Measurements from ENCODE around the gene EIF4G2. TPM values are rescaled to one million over a fixed set of nuclear protein-coding genes. Genes with fewer than 3 reads are reported as not detected.

The EIF4G2 gene
- total RNA-seq, 1 donor from 2014 or later, result 1,184 TPM

DNA sequence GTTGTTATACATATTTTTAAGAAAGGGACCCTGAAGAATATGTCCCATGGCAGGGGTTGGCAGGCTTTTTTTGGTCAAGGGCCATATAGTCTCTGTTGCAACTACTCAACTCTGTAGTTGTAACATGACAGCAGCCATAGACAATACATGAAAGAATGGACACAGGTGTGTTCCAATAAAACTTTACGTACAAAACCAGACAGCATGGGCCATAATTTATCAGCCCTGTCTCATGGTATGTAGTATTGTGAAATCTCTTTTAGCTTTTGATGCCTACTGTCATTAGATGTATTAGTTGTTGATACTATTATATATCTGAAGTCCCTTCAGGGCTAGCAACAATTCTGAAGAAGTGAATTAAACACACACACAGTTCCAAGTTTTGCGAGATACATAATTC, 46.6 kb upstream of the EIF4G2 start:
- Mint-ChIP-seq H3K4me3 (ENCODE audit: unreplicated experiment) (no peak overlapping the region), H3K27ac (ENCODE audit: unreplicated experiment) (no peak overlapping the region), H3K36me3 (ENCODE audit: low read depth, unreplicated experiment) (peaks cover 18% of the 10 kb centered on the region), H3K27me3 (ENCODE audit: unreplicated experiment) (peaks cover 4% of the 10 kb centered on the region), H3K4me1 (ENCODE audit: unreplicated experiment) (peaks cover 33% of the 10 kb centered on the region), H3K9me3 (ENCODE audit: unreplicated experiment) (no peaks in the 10 kb centered on the region)
- DNase-seq (ENCODE audit: low spot score), result no peak
- TF ChIP-seq, protein P1, sequence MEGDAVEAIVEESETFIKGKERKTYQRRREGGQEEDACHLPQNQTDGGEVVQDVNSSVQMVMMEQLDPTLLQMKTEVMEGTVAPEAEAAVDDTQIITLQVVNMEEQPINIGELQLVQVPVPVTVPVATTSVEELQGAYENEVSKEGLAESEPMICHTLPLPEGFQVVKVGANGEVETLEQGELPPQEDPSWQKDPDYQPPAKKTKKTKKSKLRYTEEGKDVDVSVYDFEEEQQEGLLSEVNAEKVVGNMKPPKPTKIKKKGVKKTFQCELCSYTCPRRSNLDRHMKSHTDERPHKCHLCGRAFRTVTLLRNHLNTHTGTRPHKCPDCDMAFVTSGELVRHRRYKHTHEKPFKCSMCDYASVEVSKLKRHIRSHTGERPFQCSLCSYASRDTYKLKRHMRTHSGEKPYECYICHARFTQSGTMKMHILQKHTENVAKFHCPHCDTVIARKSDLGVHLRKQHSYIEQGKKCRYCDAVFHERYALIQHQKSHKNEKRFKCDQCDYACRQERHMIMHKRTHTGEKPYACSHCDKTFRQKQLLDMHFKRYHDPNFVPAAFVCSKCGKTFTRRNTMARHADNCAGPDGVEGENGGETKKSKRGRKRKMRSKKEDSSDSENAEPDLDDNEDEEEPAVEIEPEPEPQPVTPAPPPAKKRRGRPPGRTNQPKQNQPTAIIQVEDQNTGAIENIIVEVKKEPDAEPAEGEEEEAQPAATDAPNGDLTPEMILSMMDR (IDR thresholded peaks at IDR 0.05; ENCODE audit: unreplicated experiment), result no peak

DNA sequence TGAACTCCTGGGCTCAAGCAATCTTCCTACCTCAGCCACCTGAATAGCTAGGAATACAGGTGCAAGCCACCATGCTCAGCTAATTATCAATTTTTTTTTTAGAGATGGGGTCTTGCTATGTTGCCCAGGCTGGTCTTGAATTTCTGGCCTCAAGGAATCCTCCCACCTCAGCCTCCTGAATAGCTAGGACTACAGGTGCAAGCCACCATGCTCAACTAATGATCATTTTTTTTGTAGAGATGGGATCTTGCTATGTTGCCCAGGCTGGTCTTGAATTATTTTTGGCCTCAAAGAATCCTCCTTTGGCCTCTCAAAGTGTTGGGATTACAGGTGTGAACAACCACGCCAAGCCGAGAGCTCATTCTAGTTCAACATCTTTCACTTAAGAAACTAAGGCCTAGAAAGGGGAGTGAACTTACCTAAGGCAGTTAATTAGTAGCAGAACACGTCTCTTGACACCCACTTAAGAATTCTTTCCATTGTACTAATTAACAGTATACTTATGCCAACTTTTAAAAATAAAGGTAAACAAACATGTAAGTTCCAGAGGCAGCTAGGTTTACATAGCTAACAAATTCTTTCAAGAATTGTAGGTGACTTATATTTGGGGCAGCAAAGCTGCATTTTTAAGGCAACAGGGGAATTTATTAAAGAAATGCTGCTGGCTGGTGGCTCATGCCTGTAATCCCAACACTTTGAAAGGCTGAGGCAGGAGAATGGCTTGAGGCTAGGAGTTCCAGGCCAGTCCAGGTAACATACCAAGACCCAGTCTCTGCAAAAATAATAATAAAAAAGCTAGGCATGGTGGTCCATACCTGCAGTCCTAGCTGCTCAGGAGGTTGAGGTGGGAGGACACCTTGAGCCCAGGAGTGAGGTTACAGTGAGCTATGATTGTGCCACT, 39.5 kb upstream of the EIF4G2 start:
- H3K36me3 Mint-ChIP-seq (ENCODE audit: low read depth, unreplicated experiment), result peaks cover 6% of the 10 kb centered on the region
- H3K27ac Mint-ChIP-seq (ENCODE audit: unreplicated experiment), result no peak overlapping the region
- no peak for DNase-seq (ENCODE audit: low spot score)
- H3K4me1 Mint-ChIP-seq (ENCODE audit: unreplicated experiment), result peaks cover 6% of the 10 kb centered on the region
- TF ChIP-seq, protein P1 (IDR thresholded peaks at IDR 0.05; ENCODE audit: unreplicated experiment), result no peak
- no peaks in the 10 kb centered on the region for H3K27me3 Mint-ChIP-seq (ENCODE audit: unreplicated experiment)
- no peak overlapping the region for H3K4me3 Mint-ChIP-seq (ENCODE audit: unreplicated experiment)
- H3K9me3 Mint-ChIP-seq (ENCODE audit: unreplicated experiment), result no peaks in the 10 kb centered on the region

DNA sequence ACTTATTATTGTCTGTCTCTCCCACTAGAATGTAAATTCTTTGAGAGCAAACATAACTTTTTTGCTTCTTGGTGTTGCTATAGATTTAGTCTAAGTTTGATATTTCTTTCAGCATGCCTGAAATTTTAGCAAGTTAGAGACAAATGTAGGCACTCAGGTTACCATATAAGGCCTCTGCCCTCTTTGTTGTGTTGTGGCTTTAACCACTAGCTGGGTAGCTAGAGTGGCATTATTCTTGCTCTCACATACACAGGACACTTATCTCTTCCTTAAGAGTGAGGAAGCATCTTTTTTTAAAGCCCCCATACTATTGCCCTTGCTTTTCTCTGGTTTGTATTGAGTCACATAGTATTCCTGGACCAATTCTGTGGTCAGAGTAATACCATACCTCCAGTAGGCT, 37.9 kb upstream of the EIF4G2 start:
- Mint-ChIP-seq H3K9me3 (ENCODE audit: unreplicated experiment) (no peaks in the 10 kb centered on the region), H3K4me1 (ENCODE audit: unreplicated experiment) (no peaks in the 10 kb centered on the region), H3K27me3 (ENCODE audit: unreplicated experiment) (no peaks in the 10 kb centered on the region), H3K4me3 (ENCODE audit: unreplicated experiment) (no peak overlapping the region), H3K27ac (ENCODE audit: unreplicated experiment) (no peak overlapping the region), H3K36me3 (ENCODE audit: low read depth, unreplicated experiment) (no peaks in the 10 kb centered on the region)
- TF ChIP-seq, protein P1 (IDR thresholded peaks at IDR 0.05; ENCODE audit: unreplicated experiment), result no peak
- DNase-seq (ENCODE audit: low spot score), result no peak

DNA sequence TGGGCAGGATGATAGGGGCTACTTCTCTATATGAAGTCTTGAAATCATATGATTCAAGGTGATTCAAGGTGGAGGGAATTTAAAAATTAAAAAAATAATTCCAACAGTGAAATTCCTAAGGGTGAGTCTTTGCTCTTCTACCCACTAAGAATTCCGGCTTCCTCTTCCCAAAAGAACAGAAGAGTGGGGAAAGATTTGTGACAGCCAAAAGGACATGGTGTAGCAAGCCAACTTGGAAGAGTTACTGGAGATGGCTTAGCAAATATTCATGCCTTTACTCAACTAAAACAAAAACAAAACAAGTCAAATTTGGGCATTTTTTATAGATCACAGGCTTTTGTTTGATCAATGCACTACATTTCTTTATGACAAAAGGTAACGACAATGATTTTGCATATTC, 36.9 kb upstream of the EIF4G2 start:
- no peaks in the 10 kb centered on the region for H3K9me3 Mint-ChIP-seq (ENCODE audit: unreplicated experiment)
- H3K4me1 Mint-ChIP-seq (ENCODE audit: unreplicated experiment), result peaks cover 3% of the 10 kb centered on the region
- H3K27me3 Mint-ChIP-seq (ENCODE audit: unreplicated experiment), result no peaks in the 10 kb centered on the region
- TF ChIP-seq, protein P1 (IDR thresholded peaks at IDR 0.05; ENCODE audit: unreplicated experiment), result no peak
- H3K27ac Mint-ChIP-seq (ENCODE audit: unreplicated experiment), result no peak overlapping the region
- H3K4me3 Mint-ChIP-seq (ENCODE audit: unreplicated experiment), result no peak overlapping the region
- DNase-seq (ENCODE audit: low spot score), result no peak
- H3K36me3 Mint-ChIP-seq (ENCODE audit: low read depth, unreplicated experiment), result no peaks in the 10 kb centered on the region

DNA sequence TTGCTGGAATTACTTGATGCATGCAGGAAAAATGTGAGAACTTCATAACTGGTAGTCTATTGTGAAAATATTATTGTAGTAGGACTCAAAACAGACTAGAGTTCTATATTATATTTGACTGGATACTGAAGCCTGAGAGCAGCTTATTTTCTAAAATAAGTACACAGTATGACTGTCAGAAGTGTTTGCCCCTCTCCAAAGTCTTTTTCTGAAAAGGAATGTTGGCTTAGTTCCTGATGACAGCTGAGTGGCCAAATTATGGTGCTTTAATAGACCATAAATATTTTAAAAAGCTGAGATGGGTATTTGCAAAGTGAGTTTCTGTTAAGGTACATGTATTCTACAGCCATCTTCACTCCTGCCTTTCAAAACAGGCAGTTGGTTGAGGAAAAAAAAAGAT, 36.1 kb upstream of the EIF4G2 start:
- Mint-ChIP-seq H3K4me1 (ENCODE audit: unreplicated experiment) (peaks cover 3% of the 10 kb centered on the region), H3K27ac (ENCODE audit: unreplicated experiment) (no peak overlapping the region), H3K36me3 (ENCODE audit: low read depth, unreplicated experiment) (no peaks in the 10 kb centered on the region), H3K9me3 (ENCODE audit: unreplicated experiment) (no peaks in the 10 kb centered on the region), H3K4me3 (ENCODE audit: unreplicated experiment) (no peak overlapping the region), H3K27me3 (ENCODE audit: unreplicated experiment) (no peaks in the 10 kb centered on the region)
- no peak for DNase-seq (ENCODE audit: low spot score)
- TF ChIP-seq, protein P1 (IDR thresholded peaks at IDR 0.05; ENCODE audit: unreplicated experiment), result no peak

Measured in endothelial cell (in vitro differentiated cells).